ENCODE measurements around the gene GAS7.
"Not testable (repeated sequence)": the region's sequence is repeated elsewhere in the genome, so short reads cannot be mapped to it uniquely, and the experiment has no call there.

The GAS7 gene

GRCh38 chr17:10003705-10004104, 194.7 kb downstream of the GAS7 start:
- DNase-seq (ENCODE audit: low spot score) = no peak
- TF ChIP-seq, protein P1, sequence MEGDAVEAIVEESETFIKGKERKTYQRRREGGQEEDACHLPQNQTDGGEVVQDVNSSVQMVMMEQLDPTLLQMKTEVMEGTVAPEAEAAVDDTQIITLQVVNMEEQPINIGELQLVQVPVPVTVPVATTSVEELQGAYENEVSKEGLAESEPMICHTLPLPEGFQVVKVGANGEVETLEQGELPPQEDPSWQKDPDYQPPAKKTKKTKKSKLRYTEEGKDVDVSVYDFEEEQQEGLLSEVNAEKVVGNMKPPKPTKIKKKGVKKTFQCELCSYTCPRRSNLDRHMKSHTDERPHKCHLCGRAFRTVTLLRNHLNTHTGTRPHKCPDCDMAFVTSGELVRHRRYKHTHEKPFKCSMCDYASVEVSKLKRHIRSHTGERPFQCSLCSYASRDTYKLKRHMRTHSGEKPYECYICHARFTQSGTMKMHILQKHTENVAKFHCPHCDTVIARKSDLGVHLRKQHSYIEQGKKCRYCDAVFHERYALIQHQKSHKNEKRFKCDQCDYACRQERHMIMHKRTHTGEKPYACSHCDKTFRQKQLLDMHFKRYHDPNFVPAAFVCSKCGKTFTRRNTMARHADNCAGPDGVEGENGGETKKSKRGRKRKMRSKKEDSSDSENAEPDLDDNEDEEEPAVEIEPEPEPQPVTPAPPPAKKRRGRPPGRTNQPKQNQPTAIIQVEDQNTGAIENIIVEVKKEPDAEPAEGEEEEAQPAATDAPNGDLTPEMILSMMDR (IDR thresholded peaks at IDR 0.05; ENCODE audit: borderline replicate concordance, control extremely low read depth, extremely low read depth, insufficient read depth, missing control alignments) = no peak
- in situ Hi-C loops (cut with MboI; ENCODE audit: low sequenced_read_pairs, unreplicated experiment) = no loop called here

DNA sequence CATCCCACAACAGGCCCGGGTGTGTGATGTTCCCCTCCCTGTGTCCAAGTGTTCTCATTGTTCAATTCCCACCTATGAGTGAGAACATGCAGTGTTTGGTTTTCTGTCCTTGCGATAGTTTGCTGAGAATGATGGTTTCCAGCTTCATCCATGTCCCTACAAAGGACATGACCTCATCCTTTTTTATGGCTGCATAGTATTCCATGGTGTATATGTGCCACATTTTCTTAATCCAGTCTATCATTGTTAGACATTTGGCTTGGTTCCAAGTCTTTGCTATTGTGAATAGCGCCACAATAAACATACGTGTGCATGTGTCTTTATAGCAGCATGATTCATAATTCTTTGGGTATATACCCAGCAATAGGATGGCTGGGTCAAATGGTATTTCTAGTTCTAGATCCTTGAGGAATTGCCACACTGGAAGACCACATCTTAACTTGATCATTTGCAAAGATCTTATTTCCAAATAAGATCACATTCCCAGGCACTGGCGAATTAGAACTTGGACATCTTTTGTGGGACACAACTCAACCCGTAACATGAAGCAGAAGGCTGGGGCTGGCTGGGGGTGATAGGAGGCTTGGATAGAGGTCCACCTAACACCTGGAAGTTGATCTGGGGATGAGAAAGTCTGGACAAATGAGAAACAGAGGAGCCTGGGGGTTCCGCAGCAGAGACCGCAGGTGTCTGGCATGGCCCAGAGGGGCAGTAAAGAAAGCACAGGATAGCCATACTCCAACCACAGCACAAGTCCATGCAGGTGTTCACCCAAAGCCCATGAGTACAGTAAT, 195.6 kb downstream of the GAS7 start:
- DNase-seq (ENCODE audit: low spot score); in situ Hi-C loops (cut with MboI; ENCODE audit: low sequenced_read_pairs, unreplicated experiment): not testable (repeated sequence)

GRCh38 chr17:10001306-10001873, 197.0 kb downstream of the GAS7 start:
- no peak for DNase-seq (ENCODE audit: low spot score)
- TF ChIP-seq, protein P1 (IDR thresholded peaks at IDR 0.05; ENCODE audit: borderline replicate concordance, control extremely low read depth, extremely low read depth, insufficient read depth, missing control alignments) = no peak
- in situ Hi-C loops (cut with MboI; ENCODE audit: low sequenced_read_pairs, unreplicated experiment) = no loop called here

GRCh38 chr17:9999919-10000695, 198.3 kb downstream of the GAS7 start:
- TF ChIP-seq, protein P1 (IDR thresholded peaks at IDR 0.05; ENCODE audit: borderline replicate concordance, control extremely low read depth, extremely low read depth, insufficient read depth, missing control alignments) = no peak
- in situ Hi-C loops (cut with MboI; ENCODE audit: low sequenced_read_pairs, unreplicated experiment) = no loop called here

DNA sequence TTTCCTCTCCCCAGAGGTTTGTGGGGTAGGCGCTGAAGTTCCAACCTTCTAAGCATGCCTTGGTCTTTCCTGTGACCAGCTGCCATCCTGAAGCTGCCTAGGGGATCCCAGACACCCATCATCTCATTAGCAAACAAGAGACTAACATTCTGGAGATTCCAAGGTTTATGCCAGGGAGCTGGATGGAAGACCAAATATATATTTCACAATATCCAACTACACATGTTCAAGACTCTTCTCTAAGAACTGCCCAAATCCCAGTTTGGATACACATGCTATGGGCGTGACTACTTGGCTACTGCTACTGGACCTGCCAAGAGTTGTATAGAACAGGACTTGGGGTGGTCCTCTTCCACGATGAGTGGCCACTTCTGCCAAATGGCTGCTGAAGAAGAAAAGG, 200.3 kb downstream of the GAS7 start:
- no peak for DNase-seq (ENCODE audit: low spot score)
- in situ Hi-C loops (cut with MboI; ENCODE audit: low sequenced_read_pairs, unreplicated experiment) = no loop called here
- TF ChIP-seq, protein P1 (IDR thresholded peaks at IDR 0.05; ENCODE audit: borderline replicate concordance, control extremely low read depth, extremely low read depth, insufficient read depth, missing control alignments) = no peak

More at GRCh38 chr17:9999919-10000695, 198.3 kb downstream of the GAS7 start:
- DNase-seq (ENCODE audit: low spot score) = peak; percentile 42

DNA sequence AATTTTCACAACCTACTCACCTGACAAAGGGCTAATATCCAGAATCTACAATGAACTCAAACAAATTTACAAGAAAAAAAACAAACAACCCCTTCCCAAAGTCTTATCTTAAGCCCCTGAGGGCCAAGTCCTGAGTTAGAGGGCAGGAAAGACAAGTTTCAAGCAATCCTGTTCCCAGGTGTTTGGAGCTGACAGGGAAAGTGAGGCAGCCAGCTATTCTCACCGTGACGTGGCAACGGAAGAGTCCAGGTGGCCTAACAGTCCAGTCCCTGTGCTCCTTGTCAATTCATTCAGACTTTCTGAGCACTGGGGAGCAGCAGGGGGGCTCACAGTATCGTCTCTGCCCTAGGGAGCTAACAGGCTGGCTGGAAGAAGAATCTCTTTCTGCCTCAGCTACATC, 203.6 kb downstream of the GAS7 start:
- DNase-seq (ENCODE audit: low spot score) = no peak
- TF ChIP-seq, protein P1 (IDR thresholded peaks at IDR 0.05; ENCODE audit: borderline replicate concordance, control extremely low read depth, extremely low read depth, insufficient read depth, missing control alignments) = no peak
- in situ Hi-C loops (cut with MboI; ENCODE audit: low sequenced_read_pairs, unreplicated experiment) = no loop called here
